WERI-Rb-1 (cell line): ENCODE data around the gene TTYH2.

Experiments
- DNase-seq: peaks from one replicate; pipeline ENCODE4 v3.0.0-alpha.2; 2020
- H3K27ac ChIP-seq: fragments of 250-450 bp; sonication (Bioruptor Pico); 2 replicates; pipeline ENCODE4 v1.5.1; 2020; ENCODE audit warnings: mild to moderate bottlenecking, moderate library complexity
- H3K27me3 ChIP-seq: fragments of 250-450 bp; sonication (Bioruptor Pico); 2 replicates; pipeline ENCODE4 v1.5.1; 2021; ENCODE audit warnings: mild to moderate bottlenecking, low read depth, moderate library complexity; ENCODE audit not compliant: insufficient read depth, severe bottlenecking
- H3K36me3 ChIP-seq: fragments of 250-450 bp; sonication (Bioruptor Pico); 2 replicates; pipeline ENCODE4 v1.5.1; 2020; ENCODE audit warnings: mild to moderate bottlenecking, moderate library complexity
- H3K4me3 ChIP-seq: 2 replicates; pipeline ENCODE4 v1.5.1; 2011; ENCODE audit warnings: low read depth, mild to moderate bottlenecking, control low read depth, low read length
- H3K9me3 ChIP-seq: fragments of 250-450 bp; sonication (Bioruptor Pico); 2 replicates; pipeline ENCODE4 v1.5.1; 2021; ENCODE audit warnings: mild to moderate bottlenecking, moderate library complexity; ENCODE audit not compliant: severe bottlenecking
- TF ChIP-seq, protein P1 (sequence below): IDR thresholded peaks from 2 replicates; pipeline ENCODE4 v1.5.1; 2011; ENCODE audit warnings: low read depth, mild to moderate bottlenecking, control low read depth, inconsistent platforms, low read length

TTYH2 gene

DNA sequence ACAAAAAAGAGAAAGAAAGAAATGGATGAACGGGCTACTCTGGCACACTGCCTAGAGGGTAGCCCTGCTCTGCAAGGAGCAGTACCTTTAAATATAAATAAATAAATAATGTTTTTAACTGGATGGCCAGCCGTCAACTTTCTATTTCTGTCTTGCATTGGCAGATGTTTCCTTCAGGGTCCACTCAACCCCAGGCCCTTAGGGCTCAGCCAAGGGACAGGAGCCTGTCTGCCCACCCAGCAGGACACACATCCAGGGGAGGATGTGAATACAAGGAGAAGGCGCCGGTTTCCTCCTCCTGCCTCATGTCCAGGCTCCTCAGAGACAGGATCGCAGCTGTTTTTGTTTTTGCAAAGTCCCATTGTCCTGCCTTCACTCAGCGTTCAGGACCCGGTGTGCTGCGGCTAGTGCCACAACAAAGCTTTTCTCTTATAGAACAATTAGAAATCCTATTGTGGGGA, 22.6 kb downstream of the TTYH2 start:
- TF ChIP-seq, protein P1, sequence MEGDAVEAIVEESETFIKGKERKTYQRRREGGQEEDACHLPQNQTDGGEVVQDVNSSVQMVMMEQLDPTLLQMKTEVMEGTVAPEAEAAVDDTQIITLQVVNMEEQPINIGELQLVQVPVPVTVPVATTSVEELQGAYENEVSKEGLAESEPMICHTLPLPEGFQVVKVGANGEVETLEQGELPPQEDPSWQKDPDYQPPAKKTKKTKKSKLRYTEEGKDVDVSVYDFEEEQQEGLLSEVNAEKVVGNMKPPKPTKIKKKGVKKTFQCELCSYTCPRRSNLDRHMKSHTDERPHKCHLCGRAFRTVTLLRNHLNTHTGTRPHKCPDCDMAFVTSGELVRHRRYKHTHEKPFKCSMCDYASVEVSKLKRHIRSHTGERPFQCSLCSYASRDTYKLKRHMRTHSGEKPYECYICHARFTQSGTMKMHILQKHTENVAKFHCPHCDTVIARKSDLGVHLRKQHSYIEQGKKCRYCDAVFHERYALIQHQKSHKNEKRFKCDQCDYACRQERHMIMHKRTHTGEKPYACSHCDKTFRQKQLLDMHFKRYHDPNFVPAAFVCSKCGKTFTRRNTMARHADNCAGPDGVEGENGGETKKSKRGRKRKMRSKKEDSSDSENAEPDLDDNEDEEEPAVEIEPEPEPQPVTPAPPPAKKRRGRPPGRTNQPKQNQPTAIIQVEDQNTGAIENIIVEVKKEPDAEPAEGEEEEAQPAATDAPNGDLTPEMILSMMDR, result no peak
- Histone ChIP-seq H3K4me3 (no peak overlapping the region), H3K9me3 (no peaks in the 10 kb centered on the region), H3K27ac (no peak overlapping the region), H3K36me3 (peaks cover 49% of the 10 kb centered on the region), H3K27me3 (no peaks in the 10 kb centered on the region)
- DNase-seq, result no peak

DNA sequence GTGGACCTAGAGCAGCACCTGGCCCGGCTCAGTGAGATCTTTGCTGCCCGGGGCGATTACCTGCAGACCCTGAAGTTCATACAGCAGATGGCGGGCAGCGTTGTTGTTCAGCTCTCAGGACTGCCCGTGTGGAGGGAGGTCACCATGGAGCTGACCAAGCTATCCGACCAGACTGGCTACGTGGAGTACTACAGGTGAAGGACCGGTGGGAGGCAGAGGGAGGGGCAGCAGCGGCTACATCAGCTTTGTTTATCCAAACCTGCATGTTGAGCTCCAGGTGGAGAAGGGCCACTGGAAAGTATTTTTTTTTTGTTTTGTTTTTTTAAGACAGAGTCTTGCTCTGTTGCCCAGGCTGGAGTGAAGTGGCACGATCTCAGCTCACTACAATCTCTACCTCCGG, 23.9 kb downstream of the TTYH2 start:
- Histone ChIP-seq H3K27ac (no peak overlapping the region), H3K27me3 (no peaks in the 10 kb centered on the region), H3K4me3 (no peak overlapping the region), H3K36me3 (peaks cover 38% of the 10 kb centered on the region), H3K9me3 (no peaks in the 10 kb centered on the region)
- TF ChIP-seq, protein P1, result no peak
- DNase-seq, result no peak

GRCh38 chr17:74239172-74239571, 25.8 kb downstream of the TTYH2 start:
- Histone ChIP-seq H3K36me3 (peaks cover 31% of the 10 kb centered on the region), H3K4me3 (no peak overlapping the region), H3K9me3 (no peaks in the 10 kb centered on the region), H3K27ac (no peak overlapping the region), H3K27me3 (no peaks in the 10 kb centered on the region)
- TF ChIP-seq, protein P1, result no peak
- no peak for DNase-seq

DNA sequence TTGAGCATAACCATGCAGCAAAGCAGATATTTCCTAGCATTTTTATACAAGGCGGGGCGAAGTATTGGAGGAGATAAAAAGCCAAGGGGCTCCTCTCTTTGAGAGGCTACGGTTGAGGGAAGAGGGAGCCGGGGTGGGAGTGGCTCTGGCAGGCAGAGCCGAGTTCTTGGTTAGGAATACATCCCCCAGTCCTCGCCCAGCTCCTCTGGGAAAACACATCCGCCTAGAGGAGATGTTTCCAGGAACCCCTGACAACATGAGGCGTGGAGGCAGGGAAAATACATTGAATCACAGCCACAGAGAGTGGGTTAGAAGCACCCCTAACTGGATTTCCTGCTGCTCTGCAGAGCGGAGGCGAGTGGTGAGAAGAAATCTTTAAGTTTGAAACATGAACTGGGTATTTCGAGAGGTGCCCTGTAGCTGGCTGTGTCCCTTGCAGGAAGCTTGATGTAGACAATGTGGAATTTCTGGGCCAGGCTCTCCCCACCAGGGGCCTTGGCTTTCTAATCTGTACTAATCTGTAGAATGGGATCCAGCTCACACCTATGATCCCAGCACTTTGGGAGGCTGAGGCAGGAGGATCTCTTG, 27.3 kb downstream of the TTYH2 start:
- Histone ChIP-seq H3K4me3 (no peak overlapping the region), H3K27me3 (no peaks in the 10 kb centered on the region), H3K36me3 (peaks cover 31% of the 10 kb centered on the region), H3K9me3 (no peaks in the 10 kb centered on the region), H3K27ac (no peak overlapping the region)
- TF ChIP-seq, protein P1, result no peak
- no peak for DNase-seq

DNA sequence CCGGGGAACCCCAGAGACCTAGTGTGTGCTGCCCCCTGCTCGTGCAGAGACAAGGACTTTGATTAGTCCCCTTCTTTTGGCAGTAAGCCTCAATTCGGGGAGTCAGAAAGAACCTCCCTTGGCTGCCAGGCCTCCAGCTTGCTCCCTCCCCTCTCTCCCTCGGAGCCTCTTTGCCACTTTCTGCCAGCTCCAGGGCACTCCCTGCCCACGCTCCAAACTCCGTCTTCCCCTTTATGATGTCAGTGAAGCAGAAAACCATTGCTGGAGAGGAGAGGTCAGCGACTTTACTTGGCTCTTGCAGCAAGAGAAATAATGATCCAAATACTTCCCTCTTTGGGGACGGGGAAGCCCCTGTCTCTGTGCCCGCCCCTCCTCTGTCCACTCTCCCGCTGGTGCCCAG, 28.1 kb downstream of the TTYH2 start:
- TF ChIP-seq, protein P1, result no peak
- H3K27me3 ChIP-seq, result no peaks in the 10 kb centered on the region
- no peak for DNase-seq
- peaks cover 31% of the 10 kb centered on the region for H3K36me3 ChIP-seq
- no peak overlapping the region for H3K27ac ChIP-seq
- H3K4me3 ChIP-seq, result no peak overlapping the region
- H3K9me3 ChIP-seq, result no peaks in the 10 kb centered on the region

GRCh38 chr17:74241847-74242246, 28.5 kb downstream of the TTYH2 start:
- no peak for DNase-seq
- H3K27ac ChIP-seq, result no peak overlapping the region
- peaks cover 33% of the 10 kb centered on the region for H3K36me3 ChIP-seq
- no peaks in the 10 kb centered on the region for H3K27me3 ChIP-seq
- H3K9me3 ChIP-seq, result no peaks in the 10 kb centered on the region
- no peak overlapping the region for H3K4me3 ChIP-seq
- TF ChIP-seq, protein P1, result no peak
